ENCODE measurements around the gene SOHLH1.
"Not testable (repeated sequence)": the region's sequence is repeated elsewhere in the genome, so short reads cannot be mapped to it uniquely, and the experiment has no call there.

Gene SOHLH1

DNA sequence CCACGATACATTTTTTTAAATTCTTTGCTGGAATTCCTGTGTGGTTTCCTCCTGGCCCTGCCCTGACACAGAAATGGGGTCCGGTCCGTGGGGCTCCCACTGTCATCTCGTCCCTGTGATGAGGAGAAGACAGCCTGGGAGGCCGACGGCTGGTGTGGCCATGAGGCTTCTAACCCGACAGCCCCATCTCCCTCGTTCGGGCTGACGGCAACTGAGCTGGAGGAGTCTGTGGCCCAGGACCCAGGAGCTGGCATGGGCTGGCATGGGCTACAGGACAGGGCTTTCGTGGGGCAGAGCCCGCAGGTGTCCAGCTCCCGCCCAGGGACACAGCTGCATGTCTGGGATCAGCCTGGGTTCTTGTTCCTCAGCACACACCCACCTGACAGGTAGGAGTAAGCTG, 22.4 kb downstream of the SOHLH1 start:
- no peak for DNase-seq

DNA sequence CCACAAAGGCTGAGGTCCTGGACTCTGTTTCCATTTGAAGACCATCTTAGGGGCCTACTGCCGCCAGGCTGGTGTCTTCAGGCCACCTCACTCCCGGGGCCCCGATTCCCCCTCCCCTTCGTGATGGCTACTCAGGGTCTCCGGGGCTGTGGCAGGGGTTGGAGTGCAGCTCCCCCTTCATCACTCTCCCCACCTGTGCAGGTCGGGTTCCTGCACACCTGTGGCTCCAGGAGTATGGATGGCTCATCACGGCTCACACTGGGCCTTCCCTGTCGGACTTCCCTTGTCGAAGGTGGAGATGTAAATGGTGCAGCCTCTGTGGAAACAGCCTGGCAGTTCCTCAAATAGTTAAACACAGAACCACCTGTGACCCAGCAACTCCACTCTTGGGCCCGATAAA, 24.3 kb downstream of the SOHLH1 start:
- no peak for DNase-seq

DNA sequence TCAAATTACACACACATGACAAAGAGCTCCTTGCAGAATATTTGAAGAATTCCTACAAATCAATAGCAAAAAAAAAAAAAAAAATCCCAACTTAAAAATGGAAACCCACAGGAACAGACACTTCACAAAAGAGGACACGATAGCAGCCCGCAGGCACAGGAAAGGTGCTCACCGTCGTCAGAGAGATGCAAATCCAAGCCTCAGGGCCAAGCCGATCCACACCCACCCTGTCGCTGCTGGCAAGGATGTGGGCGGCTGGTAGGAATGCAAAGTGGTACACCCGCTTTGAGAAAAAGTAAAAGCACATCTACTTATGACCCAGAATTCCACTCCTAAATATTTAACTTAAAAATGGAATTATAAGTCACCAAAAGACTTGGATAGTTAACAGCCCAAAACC, 25.3 kb downstream of the SOHLH1 start:
- no peak for DNase-seq

DNA sequence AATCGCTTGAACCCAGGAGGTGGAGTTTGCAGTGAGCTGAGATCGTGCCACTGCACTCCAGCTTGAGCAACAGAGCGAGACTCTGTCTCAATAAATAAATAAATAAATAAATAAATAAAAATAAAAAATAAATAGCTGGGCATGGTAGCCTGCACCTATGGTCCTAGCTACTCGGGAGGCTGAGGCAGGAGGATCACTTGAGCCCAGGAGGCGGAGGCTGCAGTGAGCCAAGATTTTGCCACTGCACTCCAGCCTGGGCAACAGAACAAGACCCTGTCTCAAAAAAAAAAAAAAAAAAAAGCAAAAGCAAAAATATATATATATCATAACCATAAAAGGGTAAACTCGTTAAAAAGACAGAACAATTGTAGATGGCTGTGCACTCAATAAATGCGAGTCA, 26.5 kb downstream of the SOHLH1 start:
- DNase-seq: not testable (repeated sequence)

DNA sequence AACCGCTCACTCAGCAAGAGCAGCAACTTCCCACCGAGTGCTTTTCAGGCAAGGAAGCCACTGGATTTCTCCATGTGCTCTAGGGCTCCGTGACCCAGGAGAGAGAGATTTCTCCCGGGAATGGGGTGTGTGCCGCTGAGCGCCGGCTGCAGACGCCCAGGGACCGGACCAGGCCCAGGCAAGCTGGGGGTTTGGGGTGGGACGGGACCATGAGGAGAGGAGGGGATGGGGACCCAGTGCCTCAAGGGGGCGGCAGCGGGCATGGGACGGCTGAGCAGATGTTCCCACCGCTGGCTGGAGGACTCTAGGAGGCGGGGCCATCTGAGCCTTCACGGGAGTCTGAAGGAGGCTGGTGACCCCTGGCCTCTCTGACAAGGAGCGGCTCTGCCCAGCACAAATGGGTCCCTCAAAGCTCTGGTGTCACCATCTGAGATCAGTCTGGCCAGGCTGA, 27.7 kb downstream of the SOHLH1 start:
- DNase-seq: no peak

DNA sequence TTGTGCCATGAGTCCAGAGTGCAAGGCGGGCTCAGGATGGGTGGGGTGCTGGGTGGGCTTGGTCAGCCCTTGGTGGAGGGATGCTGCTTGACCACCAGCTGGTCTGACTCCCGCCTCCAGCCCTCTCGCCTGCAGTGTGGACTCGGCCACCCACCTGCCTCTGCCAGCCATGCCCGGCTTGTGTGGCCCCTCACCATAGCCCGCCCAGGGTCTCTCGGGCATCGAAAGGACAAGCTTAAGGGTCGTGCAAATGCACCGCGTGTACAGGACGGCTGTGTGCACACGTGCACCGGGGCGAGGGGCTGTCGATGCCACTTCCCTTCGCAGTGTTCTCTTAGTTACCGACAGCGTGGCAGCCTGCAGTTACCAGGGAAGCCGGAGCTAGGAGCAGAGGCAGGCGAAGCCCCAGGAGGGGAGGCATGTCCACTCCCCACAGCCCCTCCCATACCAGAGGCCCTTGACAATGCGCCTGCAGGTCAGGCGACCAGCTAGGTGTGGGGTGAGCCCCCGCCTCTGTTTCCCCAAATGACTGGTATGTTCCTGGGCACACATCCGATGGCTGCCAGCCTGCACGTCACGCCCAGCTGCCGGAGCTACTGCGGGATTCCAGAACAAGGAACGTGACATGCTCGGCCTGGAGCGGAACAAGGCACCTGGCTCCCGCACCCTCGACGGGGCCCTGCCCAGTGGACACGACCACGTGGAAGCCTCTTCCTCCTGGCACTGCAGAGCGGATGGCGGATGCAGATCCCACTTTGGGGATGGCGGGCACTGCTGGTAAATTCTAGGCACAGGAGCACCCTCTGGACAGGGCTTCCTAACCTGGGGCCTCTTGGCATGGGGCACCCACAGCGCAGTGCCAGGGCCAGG, 28.3 kb downstream of the SOHLH1 start:
- no peak for DNase-seq

DNA sequence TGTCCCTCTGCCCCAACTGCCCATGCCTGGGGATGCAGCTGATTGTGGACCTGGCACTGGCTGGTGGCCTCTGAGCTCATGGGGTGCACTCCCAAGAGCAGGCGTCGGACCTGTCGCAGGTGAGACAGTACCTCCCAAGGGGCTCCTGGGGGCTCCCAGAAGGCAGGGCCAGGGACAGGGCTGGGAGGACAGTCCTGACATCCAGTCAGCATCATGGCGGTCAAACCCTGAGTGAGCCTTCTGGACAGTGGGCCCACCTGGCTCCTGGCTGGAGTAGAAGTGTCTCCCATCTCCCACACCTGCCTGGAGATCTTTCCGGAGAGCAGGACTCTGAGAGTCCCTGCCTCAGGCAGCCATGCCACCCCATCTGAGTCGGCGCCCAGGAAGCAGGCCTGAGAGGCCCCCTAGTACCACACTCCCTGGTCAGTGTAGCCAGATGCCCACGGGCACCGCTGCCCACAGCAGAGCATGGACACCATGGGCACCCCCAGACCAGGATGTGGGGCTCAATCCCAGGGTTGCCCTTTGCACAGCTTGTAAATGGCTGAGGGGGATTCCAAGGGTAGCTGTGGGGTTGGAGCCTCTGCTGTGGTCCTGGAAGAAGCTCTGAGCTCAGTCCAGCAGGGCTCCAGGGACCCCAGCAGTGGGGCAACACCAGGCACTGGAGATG, 29.5 kb downstream of the SOHLH1 start:
- DNase-seq: no peak

DNA sequence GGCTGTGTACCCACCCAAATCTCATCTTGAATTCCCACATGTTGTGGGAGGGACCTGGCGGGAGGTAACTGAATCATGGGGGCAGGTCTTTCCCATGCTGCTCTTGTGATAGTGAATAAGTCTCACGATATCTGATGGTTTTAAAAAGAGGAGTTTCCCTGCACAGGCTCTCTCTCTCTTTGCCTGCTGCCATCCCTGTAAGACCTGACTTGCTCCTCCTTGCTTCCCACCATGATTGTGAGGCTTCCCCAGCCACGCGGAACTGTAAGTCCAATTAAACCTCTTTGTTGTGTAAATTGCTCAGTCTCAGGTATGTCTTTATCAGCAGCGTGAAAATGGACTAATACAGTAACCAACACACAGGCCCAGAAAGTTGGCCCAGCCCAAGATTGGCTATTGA, 30.3 kb downstream of the SOHLH1 start:
- DNase-seq: not testable (repeated sequence)

DNA sequence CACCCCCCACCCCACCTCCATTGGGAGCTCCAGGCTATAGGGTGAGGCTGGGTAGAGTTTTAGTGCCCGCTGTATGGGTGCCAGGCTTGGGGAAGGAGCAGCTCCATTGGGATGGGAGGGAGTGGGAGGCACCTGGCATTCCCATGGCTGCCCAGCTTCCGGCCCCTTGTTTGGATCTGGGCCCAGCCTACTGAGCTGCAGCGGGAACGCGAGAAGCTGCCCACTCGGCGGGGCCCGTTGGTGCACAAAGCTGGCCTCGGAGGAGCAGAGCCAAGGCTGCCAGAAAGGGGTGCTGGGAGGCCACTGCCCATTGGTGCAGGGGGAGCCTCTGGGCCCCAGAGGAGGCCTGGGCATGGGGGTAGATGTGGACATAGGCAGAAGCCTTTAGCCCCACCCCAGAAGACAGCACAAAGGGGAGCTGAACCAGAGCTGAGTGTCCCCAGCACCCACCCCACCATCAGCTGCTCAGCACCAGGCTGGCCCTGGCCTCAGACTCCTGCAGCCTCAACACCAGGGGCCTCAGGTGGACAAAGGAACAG, 31.7 kb downstream of the SOHLH1 start:
- DNase-seq: no peak

DNA sequence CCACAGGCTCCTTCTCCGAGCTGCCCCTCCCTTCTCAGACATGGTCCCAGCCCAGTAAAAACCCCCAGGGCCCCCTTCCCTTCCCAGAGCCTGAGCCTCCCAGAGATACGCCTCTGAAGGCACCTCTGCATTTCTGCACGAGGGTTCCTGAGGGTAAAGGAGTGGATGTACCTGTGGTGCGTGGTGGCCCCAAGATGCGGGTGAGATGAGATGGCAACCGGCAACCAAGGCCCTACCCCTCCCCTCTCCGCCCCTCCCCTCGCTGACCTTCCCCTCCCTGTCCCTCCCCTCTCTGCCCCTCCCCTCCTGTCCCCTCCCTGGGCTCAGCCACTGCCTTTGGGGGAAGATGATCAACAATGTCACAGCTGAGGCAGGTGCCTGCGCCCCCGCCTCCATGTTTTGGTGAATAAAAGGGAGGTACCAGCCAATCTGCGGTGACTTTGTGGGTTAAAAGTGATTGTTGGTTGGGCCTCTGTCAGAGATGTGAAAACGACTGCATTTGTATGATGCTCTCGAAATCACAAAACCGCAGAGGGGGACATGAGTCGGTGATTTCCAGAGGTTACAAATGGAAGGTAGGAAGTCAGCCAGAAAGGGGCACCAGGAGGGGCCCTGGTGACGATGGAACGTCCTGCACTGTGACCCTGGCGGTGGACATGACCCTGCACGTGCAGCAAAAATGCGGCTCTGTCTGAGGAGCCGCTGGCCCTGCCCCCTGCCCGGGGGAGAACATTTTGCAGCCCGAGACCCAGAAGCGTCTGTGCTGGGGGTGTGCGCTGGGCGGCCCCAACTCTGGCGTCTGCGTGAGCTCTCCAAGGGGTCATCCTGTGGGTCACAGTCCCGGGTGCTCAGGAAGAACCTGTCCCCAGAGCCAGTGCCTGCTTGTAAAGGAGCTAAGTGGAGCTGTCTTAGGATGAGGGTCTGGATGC, 32.5 kb downstream of the SOHLH1 start:
- no peak for DNase-seq

DNA sequence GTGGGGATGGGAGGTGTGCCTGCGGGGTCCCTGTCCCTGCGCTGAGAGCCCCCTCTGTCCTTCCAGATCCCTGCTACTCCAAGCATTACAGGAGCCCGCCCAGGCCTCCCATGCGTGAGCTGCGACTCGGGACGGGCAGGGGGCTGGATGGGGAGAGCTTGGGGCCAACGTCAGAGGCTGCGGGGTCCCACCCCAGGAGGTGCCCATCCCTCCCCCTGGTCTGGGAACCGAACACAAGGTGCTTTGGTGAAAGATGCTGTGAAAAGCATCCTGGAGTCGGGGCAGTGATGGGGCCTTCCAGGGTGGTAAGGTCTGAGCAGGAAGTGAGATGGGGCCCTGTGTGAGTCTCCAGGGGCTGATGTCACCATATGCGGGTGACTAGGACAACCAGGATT, 33.5 kb downstream of the SOHLH1 start:
- DNase-seq: no peak

DNA sequence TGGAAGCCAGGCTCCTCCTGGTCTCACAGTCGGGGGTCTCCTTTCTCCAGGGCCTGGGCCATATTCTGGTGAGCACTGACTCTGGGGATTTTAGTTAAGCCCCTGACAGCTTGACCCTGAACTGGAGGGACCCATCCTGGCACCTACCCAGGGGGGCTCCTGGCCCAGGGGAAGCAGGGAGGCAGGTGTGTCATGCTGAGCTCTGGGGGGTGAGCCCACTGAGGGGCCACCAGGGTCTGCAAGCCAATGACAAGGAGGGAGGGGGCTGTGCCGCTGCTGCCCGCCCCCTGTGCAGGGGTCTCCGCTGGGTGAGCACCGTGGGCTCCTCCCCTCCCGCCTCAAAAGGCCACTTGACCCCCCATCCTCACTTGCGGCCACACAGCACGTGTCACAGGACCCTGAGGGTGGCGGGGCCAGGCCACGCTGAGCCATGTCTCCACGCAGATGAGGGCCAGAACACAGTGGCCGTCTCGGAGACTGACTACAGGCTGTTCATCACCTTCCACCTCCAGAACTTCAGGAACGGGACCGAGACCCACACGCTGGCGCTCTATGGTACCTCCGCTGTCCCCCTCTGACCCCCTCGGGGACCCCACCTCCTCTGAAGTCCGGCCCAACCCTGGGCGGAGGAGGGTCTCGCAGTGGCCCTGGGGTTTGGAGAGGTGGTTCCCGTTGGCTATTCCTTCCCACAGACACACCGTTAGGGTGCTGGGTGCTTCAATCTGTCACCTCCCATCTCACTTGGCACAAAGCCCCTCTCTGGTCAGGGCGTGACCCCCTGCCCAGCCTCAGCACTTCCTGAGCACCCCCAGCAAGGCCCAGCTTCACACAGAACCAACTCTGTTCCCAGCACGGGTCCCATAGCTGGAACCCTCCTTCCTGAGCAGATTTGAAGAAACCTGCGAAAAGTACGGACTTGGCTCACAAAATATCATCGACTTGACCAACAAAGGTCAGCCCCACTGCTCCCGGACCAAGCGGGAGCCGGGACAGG, 34.2 kb downstream of the SOHLH1 start:
- DNase-seq: no peak

DNA sequence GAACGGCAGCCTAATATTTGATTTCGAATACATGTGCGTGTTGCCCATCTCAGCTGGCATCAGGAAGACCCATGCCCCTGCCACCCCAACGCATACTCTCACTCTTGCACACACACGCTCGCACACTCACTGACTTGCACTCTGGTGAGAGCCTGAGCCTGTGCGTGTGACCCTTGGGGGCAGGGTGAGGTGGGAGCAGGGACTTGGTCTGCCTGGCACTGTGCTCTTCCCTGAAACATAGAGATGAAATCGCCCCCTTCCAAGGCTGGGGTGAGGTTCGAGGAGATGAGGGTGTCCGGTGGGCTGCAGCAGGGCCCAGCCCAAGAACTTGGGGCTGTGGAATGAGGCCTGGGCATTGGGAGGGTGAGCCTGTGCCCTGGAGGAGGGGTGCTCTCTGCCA, 35.0 kb downstream of the SOHLH1 start:
- DNase-seq: no peak

DNA sequence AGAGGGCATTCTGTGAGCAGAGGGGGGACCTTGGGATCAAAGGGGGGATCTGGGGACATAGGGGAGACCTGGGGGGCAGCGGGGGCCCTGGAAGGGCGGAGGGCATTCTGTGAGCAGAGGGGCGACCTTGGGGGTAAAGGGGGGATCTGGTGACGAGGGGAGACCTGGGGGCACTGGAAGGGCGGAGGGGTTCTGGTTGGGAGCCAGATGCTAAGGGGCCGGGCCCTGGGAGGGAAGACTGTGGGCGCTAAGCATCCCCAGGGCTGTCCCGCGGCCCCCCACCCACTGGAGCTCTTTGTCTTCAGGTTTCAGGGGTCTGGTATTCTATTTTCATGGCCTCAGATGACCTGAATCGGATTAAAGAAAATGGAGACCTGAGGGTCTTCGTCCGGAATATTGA, 35.4 kb downstream of the SOHLH1 start:
- no peak for DNase-seq

DNA sequence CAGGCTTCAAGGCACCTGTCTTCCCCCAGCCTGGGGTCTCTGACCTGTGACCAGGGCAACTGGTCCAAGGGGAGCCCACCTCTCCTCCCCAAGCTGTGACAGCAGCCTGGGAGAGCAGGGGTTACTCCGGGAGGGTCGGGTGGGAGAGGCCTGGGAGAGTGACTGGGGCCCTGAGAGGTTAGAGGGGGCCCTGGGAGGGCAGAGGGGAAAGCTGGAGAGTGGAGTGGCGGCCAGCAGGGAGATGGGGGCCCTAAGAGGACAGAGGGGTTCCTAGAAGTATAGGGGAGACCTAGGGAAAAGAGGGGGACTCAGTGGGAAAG, 35.9 kb downstream of the SOHLH1 start:
- no peak for DNase-seq

DNA sequence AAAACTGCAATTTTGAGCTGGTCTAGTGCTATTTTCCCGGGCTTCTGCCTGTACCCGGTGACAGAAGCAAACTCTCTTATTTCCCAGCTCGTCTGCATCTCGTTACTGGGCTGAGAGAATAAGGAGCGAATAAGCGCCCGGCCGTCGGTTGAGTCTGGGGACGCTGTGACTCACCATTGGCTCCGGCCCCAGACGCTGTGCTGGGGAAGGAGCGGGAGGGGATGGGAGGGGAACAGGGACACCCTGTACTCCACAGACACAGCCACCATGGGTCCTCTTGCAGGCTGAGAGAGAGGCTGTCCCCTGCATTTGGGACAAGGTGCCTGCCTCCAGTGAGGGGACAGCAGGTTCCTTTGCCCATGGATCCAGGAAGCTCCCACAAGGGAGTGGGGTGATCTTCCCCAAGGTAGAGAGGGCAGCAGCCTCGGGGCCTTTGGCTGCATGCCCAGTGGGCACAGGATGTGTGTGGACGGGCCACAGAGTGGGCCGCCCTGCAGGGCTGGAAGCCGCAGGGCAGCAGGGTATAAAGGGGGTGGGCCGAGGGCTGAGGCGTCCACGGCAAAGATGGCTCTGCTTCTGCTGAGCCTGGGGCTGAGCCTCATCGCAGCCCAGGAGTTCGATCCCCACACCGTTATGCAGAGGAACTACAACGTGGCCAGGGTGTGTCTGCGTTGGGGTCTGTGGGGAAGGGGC, 36.4 kb downstream of the SOHLH1 start, which contains the start of gene LCN9:
LCN9 (plus strand) TSS at position 552 of the 693 bp plus-strand sequence; CDS start at position 565, 13 bp downstream.
- no peak for DNase-seq

DNA sequence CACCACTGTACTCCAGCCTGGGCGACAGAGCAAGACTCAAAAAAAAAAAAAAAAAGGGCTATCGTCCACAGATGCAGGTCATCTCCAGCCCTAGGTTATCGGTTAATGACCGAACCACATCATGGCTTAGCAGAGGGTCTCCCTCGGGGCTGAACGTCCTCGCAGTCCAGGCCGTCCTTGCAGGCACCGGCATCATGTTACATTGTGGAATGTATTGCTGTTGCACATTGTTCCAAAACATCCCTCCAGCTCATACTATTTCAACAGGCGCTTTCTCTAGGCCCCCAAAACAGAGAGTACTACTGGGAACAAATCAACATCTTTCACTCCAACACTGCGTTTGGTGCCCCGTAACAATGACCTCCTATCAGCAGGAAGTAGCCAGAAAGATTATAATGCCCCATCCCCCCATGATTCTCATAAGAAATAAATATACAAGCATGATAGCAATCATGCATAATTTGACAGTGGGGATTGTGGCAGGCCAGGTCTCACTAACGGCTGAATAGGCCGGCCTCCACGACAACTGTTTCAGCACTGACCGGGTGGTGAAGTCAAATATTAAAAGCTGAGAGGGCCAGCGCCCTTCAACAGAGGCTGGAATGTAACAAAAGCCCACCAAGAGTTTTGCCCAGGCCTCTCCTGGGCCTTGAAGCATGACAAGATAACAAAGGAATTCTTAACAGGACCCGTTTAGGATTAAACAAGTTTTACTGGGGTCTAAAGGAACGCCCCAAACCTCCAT, 37.3 kb downstream of the SOHLH1 start:
- no peak for DNase-seq

DNA sequence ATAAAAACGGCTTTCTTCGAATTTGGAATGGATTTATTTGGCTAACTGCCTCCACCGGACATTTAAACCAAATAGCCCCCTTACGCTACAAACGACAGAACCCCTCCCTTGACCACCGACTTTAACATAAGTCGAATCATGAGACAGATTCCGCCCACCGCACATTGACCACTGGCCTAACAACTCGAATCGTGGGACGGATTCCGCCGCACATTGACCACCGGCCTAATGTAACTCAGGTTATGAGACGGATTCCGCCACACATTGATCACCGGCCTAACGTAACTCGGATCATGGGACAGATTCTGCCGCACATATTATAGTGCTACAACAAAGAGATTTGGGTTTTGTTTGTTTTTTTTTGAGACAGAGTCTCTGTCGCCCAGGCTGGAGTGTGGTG, 38.9 kb downstream of the SOHLH1 start:
- no peak for DNase-seq

DNA sequence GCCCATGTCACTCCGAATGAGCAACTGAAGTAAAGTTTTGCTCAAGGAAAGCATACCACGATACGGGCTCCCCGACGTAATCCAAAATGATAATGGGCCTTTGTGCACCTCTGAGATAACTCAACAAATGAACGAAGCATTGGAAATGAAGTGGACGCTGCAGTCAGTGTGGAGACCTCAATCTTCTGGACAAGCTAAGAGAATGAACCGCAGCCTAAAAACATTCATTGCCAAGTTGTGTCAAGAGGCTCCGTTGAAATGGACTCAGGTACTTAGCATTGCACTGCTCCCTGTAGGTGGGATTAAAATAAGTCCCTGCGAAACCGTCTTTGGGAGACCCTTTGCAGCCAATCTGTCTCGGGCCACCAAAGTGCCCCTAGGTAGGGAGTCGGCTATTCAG, 40.0 kb downstream of the SOHLH1 start:
- DNase-seq: no peak

DNA sequence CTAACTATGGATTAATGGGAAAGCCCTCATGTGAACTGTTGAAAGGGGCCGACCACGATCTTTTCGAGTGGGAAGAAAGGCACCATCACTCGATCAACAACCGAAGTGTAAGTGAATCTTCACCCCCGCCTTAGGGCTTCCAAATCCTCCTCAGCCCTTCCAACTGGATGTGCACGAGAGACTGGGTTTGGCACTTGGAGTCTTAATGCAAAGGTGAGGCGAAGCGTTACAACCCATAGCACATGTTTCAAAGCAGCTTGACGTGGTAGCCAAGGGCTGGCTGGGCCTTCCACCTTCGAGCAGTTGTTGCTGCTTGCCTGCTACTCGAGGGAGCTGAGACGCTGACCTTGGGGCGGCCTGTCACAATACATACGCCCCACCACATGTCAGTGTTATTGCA, 41.9 kb downstream of the SOHLH1 start:
- no peak for DNase-seq
